Ammon's horn (tissue), 1 donor: Measurements from ENCODE around the gene INTS6L.
"Not testable (repeated sequence)": the region's sequence is repeated elsewhere in the genome, so short reads cannot be mapped to it uniquely, and the experiment has no call there.

Experiments used
- DNase-seq: peaks from one replicate; pipeline ENCODE4 v3.0.0-alpha.2; 2016; ENCODE audit warnings: low spot score

The INTS6L gene

GRCh38 chrX:135528254-135528653, 7.8 kb downstream of the INTS6L start:
- DNase-seq: no peak

DNA sequence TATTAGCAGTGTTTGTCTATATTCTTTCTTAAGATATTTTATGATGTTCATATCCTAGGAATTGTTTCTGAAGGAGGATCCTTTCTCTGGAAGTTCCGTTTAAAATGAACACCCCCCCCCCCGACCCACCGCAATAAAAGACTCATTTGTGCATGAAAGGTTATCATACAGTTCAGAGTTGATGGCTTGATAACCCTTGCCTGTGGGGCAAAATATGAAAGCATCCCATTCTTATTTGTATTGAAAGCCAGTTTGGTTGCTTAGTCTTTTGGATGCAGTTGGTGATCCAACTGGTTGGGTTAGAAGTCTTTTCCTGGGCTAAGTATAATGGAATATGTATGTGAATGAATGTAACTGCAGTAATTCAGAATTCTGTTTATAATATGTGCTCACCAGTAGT, 8.3 kb downstream of the INTS6L start:
- no peak for DNase-seq

DNA sequence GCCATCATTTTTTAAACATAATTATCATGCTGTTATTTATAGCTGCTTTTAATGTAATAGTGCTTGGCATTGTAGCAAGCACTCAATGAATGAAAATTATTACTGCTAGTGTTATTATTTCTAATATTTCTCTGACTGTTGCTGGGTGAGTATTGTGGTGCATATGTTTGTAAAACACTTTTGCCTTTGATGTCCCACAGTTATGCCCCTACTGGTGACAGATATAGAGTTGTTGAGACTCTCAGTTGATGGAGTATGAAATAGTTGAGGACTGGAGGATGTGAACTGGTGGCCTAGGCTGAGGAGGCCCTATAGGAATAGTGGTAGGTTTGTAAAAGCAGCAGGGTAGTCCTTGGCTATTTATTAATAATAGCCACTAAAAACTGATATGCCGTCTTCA, 9.6 kb downstream of the INTS6L start:
- DNase-seq: no peak

- DNase-seq: no peak
Observed at GRCh38 chrX:135531813-135532212, 11.4 kb downstream of the INTS6L start.

DNA sequence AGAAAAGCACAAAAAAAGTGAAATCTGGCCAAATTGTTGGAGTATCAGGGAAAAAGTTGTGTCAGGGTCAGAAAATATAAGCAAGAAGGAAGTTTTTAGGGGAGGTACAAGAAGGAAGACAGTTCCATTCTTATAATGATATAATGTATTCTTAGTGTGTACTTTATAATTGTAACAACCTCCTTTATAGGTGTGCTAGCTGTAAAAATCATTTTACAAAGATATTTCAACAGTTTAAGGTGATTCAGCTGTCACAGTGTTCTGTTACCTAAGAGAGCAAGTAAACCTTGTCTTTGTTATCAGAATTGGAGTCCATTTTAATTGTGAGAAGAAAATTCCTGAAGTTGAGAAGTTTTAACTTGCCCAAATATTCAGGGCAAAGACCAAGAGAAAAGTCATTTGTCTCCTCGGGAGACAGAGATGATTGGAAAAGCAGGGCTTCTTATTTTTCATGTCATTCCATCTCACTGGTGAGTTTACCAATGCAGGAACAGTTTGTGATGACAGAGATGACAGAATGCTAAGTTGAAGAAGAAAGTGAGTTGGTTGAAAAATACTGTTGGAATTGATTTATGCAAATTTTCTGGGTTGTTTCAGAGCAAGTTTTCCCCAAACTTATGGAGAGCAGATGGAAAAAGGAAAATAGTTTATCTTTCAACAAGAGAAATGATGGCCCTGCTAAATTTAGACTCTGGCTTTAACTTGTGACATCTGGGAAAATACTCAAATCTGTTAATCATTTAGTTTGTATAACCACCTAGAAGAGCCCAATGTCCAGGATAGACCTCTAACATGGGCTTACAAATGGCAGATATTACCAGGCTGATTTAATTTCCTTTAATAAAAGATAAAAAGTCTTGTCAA, 14.8 kb downstream of the INTS6L start:
- DNase-seq: no peak

GRCh38 chrX:135536877-135537276, 16.4 kb downstream of the INTS6L start:
- DNase-seq: no peak

DNA sequence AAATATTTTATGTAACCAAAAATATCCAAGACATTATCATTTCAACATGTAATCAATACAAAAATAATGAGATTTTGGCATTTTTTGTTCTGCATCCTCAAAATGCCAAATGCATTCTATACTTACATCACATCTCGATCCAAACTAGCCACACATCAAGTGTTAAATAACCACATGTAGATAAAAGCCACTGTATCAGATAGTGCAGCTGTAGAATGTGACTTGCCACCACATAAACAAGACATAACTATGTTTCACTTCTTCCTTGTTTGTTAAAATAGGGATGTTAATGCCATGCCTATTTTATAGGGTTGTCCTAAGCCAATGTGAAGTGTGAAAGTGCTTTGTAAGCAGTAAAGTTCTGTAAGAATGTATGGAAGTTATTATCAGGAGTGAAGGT, 20.9 kb downstream of the INTS6L start:
- no peak for DNase-seq

DNA sequence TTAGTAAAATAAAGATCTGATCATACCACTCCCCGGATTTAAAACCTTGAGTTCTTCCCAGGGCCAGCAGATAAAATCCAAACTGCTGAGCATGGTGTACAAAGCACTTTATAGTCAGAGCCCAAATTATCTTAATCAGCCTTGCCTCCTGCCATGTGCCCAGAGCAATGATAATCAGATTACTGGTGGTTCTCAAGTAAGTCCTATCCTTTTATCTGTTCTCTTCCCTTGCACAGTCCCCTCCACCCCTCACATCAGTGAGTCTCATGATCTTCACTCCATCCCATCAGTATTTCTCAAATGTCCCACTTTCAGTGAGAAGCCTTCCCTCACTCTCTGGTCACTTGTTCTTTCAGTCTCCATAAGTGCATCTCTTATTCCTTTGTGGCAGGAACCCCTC, 22.7 kb downstream of the INTS6L start:
- no peak for DNase-seq

- DNase-seq: no peak
Observed at GRCh38 chrX:135543924-135544323, 23.5 kb downstream of the INTS6L start.

- no peak for DNase-seq
Observed at GRCh38 chrX:135544338-135544948, 24.0 kb downstream of the INTS6L start.

DNA sequence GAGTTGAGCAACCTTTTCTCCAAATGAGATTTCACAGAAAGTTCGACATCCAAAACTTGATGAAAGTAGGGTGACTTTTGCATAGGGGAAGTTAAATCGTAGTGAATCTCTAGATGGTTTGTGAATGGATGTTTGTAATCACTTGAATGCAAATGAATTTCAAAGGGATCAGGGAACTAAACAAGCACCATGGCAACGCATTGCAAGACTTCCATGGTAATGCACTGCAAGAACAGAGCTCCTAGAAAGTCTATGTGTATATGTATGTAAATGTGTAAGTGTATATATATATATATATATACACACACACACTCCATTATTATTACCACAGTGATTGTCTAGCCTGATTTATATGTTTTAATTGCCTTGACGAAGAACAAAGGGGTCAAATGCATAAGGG, 27.3 kb downstream of the INTS6L start:
- DNase-seq: no peak

DNA sequence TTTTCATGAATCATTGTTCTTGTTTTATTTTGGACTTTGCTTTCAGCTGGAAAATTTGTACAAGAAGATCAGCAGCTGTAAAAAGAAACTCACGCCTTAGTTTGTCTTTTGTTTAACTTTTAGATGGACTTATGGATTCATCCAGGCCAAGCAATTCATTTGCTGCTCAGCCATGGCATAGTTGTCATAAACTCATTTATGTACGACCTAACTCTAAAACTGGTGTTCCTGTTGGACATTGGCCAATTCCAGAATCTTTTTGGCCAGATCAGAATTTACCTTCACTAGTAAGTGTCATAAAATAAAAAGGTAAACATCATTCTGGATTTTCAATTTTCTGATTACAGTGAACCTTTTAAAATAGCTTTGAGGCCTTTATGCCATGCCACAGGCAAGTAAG, 29.1 kb downstream of the INTS6L start:
- no peak for DNase-seq

DNA sequence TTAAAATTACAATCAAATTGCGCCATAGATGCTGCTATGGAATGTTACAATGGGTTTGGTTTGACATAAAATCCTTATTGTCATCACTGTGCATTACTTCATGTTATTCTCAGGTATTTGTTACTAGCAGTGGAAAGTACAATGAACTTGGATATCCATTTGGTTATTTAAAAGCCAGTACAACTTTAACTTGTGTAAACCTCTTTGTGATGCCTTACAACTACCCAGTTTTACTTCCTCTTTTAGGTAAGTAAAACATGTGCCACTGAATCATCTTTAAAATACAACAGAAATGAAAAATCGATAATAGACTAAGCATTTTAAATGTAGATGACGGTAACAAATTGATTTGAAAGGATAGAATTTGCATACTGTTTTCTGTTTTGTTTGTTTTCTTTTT, 35.6 kb downstream of the INTS6L start:
- DNase-seq: no peak

GRCh38 chrX:135557344-135557743, 36.9 kb downstream of the INTS6L start:
- no peak for DNase-seq

DNA sequence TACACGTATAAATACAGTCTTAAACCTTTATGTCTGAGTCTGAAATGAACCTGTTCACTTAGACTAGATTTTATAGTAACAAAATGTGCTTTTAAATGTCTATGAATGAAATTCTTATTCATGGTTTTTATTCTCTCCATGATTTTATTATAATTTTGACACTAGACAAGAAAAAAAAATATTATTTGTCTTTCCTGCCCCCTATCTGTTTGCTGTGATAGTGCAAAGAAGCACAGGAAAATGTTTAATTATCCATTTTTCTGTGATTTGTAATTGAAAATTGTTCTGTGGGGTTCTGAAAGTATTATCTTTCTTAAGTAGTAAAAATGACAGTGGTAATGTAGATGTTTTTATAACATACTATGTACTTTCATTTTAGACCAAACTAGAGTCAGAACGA, 52.0 kb downstream of the INTS6L start:
- no peak for DNase-seq

GRCh38 chrX:135581496-135581895, 61.0 kb downstream of the INTS6L start:
- no peak for DNase-seq

DNA sequence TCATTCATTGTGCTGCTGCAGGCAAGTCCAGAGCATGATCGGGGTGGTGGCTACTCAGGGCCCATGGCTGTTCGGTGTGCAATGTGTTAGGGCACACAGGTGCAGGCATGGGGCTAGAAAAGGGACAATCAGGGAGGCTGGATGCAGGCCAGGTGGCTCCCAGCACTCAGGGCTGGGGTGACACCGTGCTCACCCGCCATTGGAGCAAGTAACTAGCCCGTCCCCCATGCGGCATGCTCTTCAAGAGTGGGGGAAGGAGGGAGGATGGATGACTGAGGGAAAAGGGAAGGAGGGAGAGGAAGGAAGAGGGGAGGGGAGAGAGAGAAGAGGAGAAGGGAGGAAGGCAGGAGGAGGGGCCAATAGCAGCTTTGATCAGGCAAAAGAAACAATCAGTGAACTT, 64.7 kb downstream of the INTS6L start:
- no peak for DNase-seq

GRCh38 chrX:135591871-135592270, 71.4 kb downstream of the INTS6L start:
- DNase-seq: no peak

- DNase-seq: not testable (repeated sequence)
Observed at GRCh38 chrX:135594049-135594448, 73.6 kb downstream of the INTS6L start.

GRCh38 chrX:135594453-135594852, 74.0 kb downstream of the INTS6L start:
- not testable (repeated sequence) for DNase-seq

- no peak for DNase-seq
Observed at GRCh38 chrX:135595543-135595942, 75.1 kb downstream of the INTS6L start.

- DNase-seq: peak; percentile 1
Observed at GRCh38 chrX:135596495-135596894, 76.0 kb downstream of the INTS6L start.

GRCh38 chrX:135605906-135606305, 85.4 kb downstream of the INTS6L start:
- no peak for DNase-seq
